ENCODE measurements around the gene PTGIS.

GRCh38 chr20:49479785-49480184 is 88.2 kb downstream of the PTGIS start:
- TF ChIP-seq CTCF (IDR thresholded peaks at IDR 0.05) (no peak), POLR2A (IDR thresholded peaks at IDR 0.05) (no peak)

All from prostate gland (tissue), 2 donors.